Heart right ventricle (tissue), 16 donors: Measurements from ENCODE around the gene PCBP4. TPM values are rescaled to one million over a fixed set of nuclear protein-coding genes. Genes with fewer than 3 reads are reported as not detected.
A peak's percentile ranks its signal among the peaks of the same experiment; 100 is the strongest.

Experiments used
- ATAC-seq, 8 donors: fragments of 200-7000 bp; cut with Tn5 transposase; one replicate each; pipeline ENCODE4 v1.9.1; 2020; ENCODE audit warnings: mild to moderate bottlenecking in 8 of 8, moderate library complexity in 8 of 8, moderate number of reproducible peaks in 1 of 8
- DNase-seq, 2 donors: peaks; one replicate each; pipeline ENCODE4 v3.0.0-alpha.2; 2020
- H3K27ac ChIP-seq, 10 donors: fragments of 200-600 bp; sonication (generic) in 2 of 10; one replicate each; pipeline versions ENCODE4 v1.5.0 to v1.8.0; 2020 to 2022; ENCODE audit warnings: mild to moderate bottlenecking in 3 of 10
- H3K27me3 ChIP-seq, 7 donors: fragments of 200-600 bp; one replicate each; pipeline ENCODE4 v1.8.0; 2021 to 2022; ENCODE audit warnings: mild to moderate bottlenecking in 2 of 7
- H3K36me3 ChIP-seq, 9 donors: fragments of 200-600 bp; sonication (generic) in 1 of 9; one replicate each; pipeline versions ENCODE4 v1.5.0 to v1.8.0; 2020 to 2022; ENCODE audit warnings: mild to moderate bottlenecking in 2 of 9
- H3K4me1 ChIP-seq, 9 donors: fragments of 200-600 bp; sonication (generic) in 1 of 9; one replicate each; pipeline versions ENCODE4 v1.5.0 to v1.8.0; 2020 to 2022; ENCODE audit warnings: mild to moderate bottlenecking in 4 of 9
- H3K4me3 ChIP-seq, 10 donors: fragments of 200-600 bp; sonication (generic) in 2 of 10; one replicate each; pipeline versions ENCODE4 v1.5.0 to v1.8.0; 2020 to 2022; ENCODE audit warnings: mild to moderate bottlenecking in 7 of 10, moderate library complexity in 2 of 10
- H3K9me3 ChIP-seq, 11 donors: fragments of 200-600 bp in 10 of 11; sonication (generic) in 2 of 11; one replicate each; pipeline versions ENCODE4 v1.5.0 to v1.8.0; 2013 to 2022; ENCODE audit warnings: mild to moderate bottlenecking in 2 of 11, control low read depth in 1 of 11, moderate library complexity in 1 of 11
- CTCF ChIP-seq, 9 donors: fragments of 200-600 bp; sonication (generic) in 2 of 9; IDR thresholded peaks; one replicate each; pipeline versions ENCODE4 v1.5.0 to v1.8.0; 2021 to 2022; ENCODE audit warnings: antibody characterized with exemption in 9 of 9, mild to moderate bottlenecking in 5 of 9, moderate library complexity in 1 of 9
- WGBS, 2 donors: extraction: QIAGEN DNeasy Blood & Tissue Kit; methylation state at CpG; one replicate each; pipeline ENCODE4 v1.1.7; 2013; ENCODE audit warnings: inconsistent platforms in 1 of 2; 5-methylcytosine and 5-hydroxymethylcytosine counted together
- intact Hi-C, 10 donors: fragments of 100-400 bp; cut with DNase I; formaldehyde crosslinking; loops; one replicate each; pipeline versions ENCODE4 v1.11.1 to v1.14.2; 2022
- polyA plus RNA-seq, 2 donors: library from polyadenylated mRNA; stranded (reverse); fragments of 200-250 nt; gene quantifications; one replicate each; pipeline ENCODE4 v1.2.3, GENCODE V29; 2013
- total RNA-seq, 10 donors: library from RNA; stranded (reverse); fragmentation: NEBNext Ultra II Directional in 3 of 10; extraction: Animal tissue kit (Norgen Biotek cat#: 25700) in 3 of 10; gene quantifications; one replicate each; pipeline versions ENCODE4 v1.2.1 to v1.2.4, GENCODE V29; 2021 to 2023
- donor health status: Arrhythmogenic right ventricular cardiomyopathy.
- donor health status: ischemic (EF 13 %, LVEDD 7.1; RV severe dilation, severe dysfunction).
- donor health status: healthy with polysubstance abuse.
- donor health status: DM: no; HTN: yes; CAD: no.
- donor health status: DM: no; HTN: no; CAD: no.
- donor health status: ischemic (EF 25% LVEDD 6.9; RV normal size, moderate dysfunction).
- donor health status: ischemic (EF 25% LVEDD 5.7; RV mildly dilated, moderate dysfunction).
- donor health status: healthy.
- donor health status: DM: yes; HTN: yes; CAD: no.
- donor health status: Ischemic cardiomyopathy.
- donor health status: ischemic (EF 35%, LVEDD 5.7; RV mildly dilated, moderate dysfunction).
- donor health status: nonischemic (EF 11% LVEDD 7.7; RV severe dilation, severe dysfunction).
- donor health status: DM: yes; HTN: yes; CAD: no.
- donor health status: PGD.
- donor health status: ischemic (EF 29% LVEDD 5.4; RV normal size, mild dysfunction).
- donor health status: nonischemic (EF 23%, LVEDD 6.1; RV moderate dilation, normal function).

Gene PCBP4
- total and polyA plus RNA-seq, 12 donors = 55.1 to 123 (median 62.2) TPM

DNA sequence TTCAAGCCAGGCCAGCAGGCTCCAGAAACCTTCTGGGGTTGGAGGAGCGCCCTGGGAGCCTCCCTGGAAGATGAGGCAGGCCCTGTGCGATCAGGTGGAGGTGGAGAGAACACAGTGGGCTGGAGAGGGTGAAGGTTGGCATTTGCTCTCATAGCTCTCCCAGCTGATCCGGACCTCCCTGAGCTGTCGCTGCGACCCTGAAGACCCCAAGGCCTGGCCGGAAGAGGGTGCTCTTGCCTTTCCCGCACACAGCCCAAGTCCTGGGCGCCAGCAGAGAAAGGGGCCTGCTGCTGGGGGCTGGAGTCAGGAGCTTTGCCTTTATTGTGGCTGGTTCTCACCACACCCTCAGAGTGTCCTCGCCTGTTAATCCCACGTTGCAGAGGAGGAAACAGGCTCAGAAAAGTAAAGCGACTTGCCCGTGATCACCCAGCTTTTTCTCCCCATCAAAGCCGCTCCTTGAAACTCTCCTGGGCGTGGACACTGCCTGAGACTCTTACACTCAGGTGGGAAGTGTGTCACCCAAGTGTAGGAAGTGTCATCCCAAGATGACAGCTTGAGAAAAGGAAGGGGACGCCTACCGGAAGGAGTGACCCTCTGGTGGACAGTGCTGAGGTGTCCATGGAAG lies 37.0 kb upstream of the PCBP4 start:
- H3K36me3 ChIP-seq = no peaks in the 10 kb centered on the region
- ATAC-seq = peak; percentile 68 to 84 (median 76)
- no peaks in the 10 kb centered on the region for H3K9me3 ChIP-seq
- peak; percentile 60 to 72 for DNase-seq
- H3K4me3 ChIP-seq = no peak overlapping the region
- no peaks in the 10 kb centered on the region for H3K27me3 ChIP-seq
- intact Hi-C loops = loop anchor here (1.0 to 10.0 kb wide), 12 partner anchors 48 to 338 kb away; no protein-coding TSS in a partner anchor
- H3K27ac ChIP-seq = peak overlapping the region in 8 of 10 donors; percentile 56 to 83 (median 70)
- TF ChIP-seq CTCF (IDR thresholded peaks at IDR 0.05) = peak; percentile 45 to 85 (median 75)
- 40 to 47% methylated on average over 16 of the region's 16 CpGs for WGBS, 2 donors
- peaks cover 22 to 52% (median 40%) of the 10 kb centered on the region in 9 donors for H3K4me1 ChIP-seq

GRCh38 chr3:52002748-52003147 lies 35.5 kb upstream of the PCBP4 start:
- intact Hi-C loops = loop anchor here (1.0 to 10.0 kb wide), 9 partner anchors 50 to 340 kb away; no protein-coding TSS in a partner anchor
- Histone ChIP-seq H3K4me1 (peaks cover 22 to 49% (median 40%) of the 10 kb centered on the region in 9 donors), H3K27ac (no peak overlapping the region), H3K4me3 (no peak overlapping the region), H3K36me3 (no peaks in the 10 kb centered on the region), H3K27me3 (no peaks in the 10 kb centered on the region), H3K9me3 (no peaks in the 10 kb centered on the region)
- no peak for TF ChIP-seq CTCF (IDR thresholded peaks at IDR 0.05)
- 72 to 75% methylated on average over 6 of the region's 6 CpGs for WGBS, 2 donors
- ATAC-seq (no peak), DNase-seq (peak in 1 of 2 donors; percentile 2)

DNA sequence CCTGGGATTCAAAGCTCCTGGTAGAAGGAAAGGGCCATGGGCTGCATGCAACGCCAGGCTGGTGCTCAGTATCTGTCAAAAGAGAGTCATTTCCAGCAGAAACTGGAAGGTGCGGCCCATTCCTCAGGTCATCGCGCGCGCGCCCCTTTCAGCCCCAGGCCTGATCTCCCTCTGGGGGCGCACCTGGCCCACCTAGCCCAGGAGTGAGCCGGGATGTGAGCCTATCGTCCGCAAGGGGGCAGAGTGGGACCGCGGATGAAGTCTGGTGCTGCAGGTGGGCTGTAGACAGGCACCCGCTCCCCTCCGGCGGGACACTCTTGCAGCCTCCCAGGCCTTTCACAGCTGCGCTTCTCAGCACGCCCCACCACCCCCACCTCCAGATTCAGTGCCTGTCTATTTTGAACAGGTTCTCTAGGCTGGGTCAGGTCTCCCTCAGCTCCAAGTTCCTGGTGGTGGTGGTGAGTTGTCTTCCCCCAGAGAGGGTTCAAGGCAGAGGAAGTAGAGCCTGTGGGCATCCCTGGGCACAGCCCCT lies 34.3 kb upstream of the PCBP4 start:
- no peak overlapping the region for H3K27ac ChIP-seq
- H3K4me3 ChIP-seq = no peak overlapping the region
- peak; percentile 76 to 96 (median 90) for TF ChIP-seq CTCF (IDR thresholded peaks at IDR 0.05)
- H3K9me3 ChIP-seq = no peaks in the 10 kb centered on the region
- intact Hi-C loops = loop anchor here (1.0 to 10.0 kb wide), 9 partner anchors 51 to 341 kb away; no protein-coding TSS in a partner anchor
- 2 to 5% methylated on average over 18 of the region's 18 CpGs for WGBS, 2 donors
- ATAC-seq = peak; percentile 37 to 72 (median 62)
- no peaks in the 10 kb centered on the region for H3K27me3 ChIP-seq
- peak; percentile 76 to 80 for DNase-seq
- H3K4me1 ChIP-seq = peaks cover 22 to 36% (median 29%) of the 10 kb centered on the region in 9 donors
- H3K36me3 ChIP-seq = no peaks in the 10 kb centered on the region

- H3K9me3 ChIP-seq = no peaks in the 10 kb centered on the region
- WGBS, 2 donors = 80 to 83% methylated on average over 2 of the region's 2 CpGs
- DNase-seq (no peak), ATAC-seq (no peak)
- intact Hi-C loops = loop anchor here (2.0 to 10.0 kb wide), 9 partner anchors 52 to 342 kb away; partner anchors contain the start of gene GLYCTK (in 1 of the 10)
- no peak overlapping the region for H3K4me3 ChIP-seq
- H3K4me1 ChIP-seq = peaks cover 6 to 26% (median 16%) of the 10 kb centered on the region in 9 donors
- no peak for TF ChIP-seq CTCF (IDR thresholded peaks at IDR 0.05)
- no peak overlapping the region for H3K27ac ChIP-seq
- no peaks in the 10 kb centered on the region for H3K27me3 ChIP-seq
- peaks cover 0 to 2% (median 1%) of the 10 kb centered on the region in 9 donors for H3K36me3 ChIP-seq
Observed at GRCh38 chr3:51999846-52000245, 32.6 kb upstream of the PCBP4 start.
